Activated T-helper 17 cell treated with anti-CD3 and anti-CD28 coated beads, Interleukin-2, amount 50 U/mL, for 72 hours (primary cell): Measurements from ENCODE around the gene YIPF1. TPM values are rescaled to one million over a fixed set of nuclear protein-coding genes. Genes with fewer than 3 reads are reported as not detected.

Source experiments
- ATAC-seq: fragments of 150-1000 bp; cut with Tn5 transposase; replicated peaks from 2 replicates; pipeline ENCODE4 v1.10.0; 2021; ENCODE audit warnings: mild to moderate bottlenecking, moderate library complexity
- H3K27ac Mint-ChIP-seq: one replicate; pipeline ENCODE4 v1.8.0; 2022; ENCODE audit warnings: mixed read lengths
- H3K27me3 Mint-ChIP-seq: one replicate; pipeline ENCODE4 v1.8.0; 2022; ENCODE audit warnings: mixed read lengths
- H3K36me3 Mint-ChIP-seq: one replicate; pipeline ENCODE4 v1.8.0; 2022; ENCODE audit warnings: low read depth, mild to moderate bottlenecking, mixed read lengths
- H3K4me1 Mint-ChIP-seq: one replicate; pipeline ENCODE4 v1.8.0; 2022; ENCODE audit warnings: mixed read lengths
- H3K4me3 Mint-ChIP-seq: one replicate; pipeline ENCODE4 v1.8.0; 2022; ENCODE audit warnings: mild to moderate bottlenecking, mixed read lengths
- H3K9me3 Mint-ChIP-seq: one replicate; pipeline ENCODE4 v1.8.0; 2022; ENCODE audit warnings: mixed read lengths
- total RNA-seq, 2 donors: library from RNA; stranded (reverse); gene quantifications; one replicate each; pipeline ENCODE4 v1.2.3, GENCODE V29; 2022

YIPF1 gene
- total RNA-seq, 2 donors from 2014 or later = 13.7 to 14.8 TPM

DNA sequence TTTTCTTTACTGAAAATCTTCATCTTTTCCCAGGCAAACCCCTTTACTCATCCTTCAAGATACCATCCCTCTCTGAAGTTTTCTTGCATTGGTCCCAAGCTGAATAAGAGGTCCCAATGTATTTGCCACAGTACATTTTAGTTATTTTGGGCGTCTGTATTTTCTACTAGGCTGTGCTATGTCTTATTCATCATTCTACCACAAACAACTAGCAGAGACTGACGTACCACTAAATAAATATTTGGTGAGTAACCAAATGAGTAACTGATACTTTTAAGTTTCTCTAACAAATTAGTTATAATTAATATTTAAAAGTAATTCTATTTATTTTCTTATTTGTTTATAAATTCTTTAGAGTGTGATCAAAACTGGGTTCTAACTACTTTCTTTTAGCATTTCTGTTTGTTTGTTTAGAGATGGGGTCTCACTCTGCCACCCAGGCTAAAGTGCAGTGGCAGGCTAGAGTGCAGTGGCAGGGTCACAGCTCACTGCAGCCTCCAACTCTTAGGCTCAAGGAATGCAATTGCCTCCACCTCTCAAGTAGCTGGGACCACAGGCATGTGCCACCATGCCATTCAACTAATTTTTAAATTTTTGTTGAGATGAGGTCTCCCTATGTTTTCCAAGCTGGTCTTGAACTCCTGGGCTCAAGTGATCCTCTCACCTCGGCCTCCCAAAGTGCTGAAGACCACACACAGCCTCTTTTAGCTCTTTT, 84.6 kb downstream of the YIPF1 start:
- Mint-ChIP-seq H3K27me3 (no peaks in the 10 kb centered on the region), H3K27ac (no peak overlapping the region), H3K4me3 (no peak overlapping the region), H3K36me3 (peaks cover 100% of the 10 kb centered on the region), H3K9me3 (no peaks in the 10 kb centered on the region), H3K4me1 (no peaks in the 10 kb centered on the region)
- no peak for ATAC-seq

DNA sequence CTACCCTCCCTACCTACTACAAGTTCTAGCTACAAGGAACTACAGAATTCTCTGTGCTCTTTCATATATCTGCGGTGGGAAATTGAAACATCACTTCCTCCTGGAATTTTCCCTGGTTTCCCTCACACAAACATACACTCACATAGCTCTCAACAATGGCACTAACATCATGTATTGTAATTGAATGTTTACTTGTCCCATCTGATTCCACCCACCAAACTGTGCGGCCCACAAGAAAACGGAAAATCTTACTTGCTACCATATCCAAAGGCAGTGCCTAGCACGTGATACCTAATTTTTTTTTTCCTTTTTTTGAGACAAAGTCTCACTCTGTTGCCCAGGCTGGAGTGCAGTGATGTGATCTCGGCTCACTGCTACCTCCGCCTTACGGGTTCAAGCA, 85.4 kb downstream of the YIPF1 start:
- no peaks in the 10 kb centered on the region for H3K4me1 Mint-ChIP-seq
- H3K9me3 Mint-ChIP-seq = no peaks in the 10 kb centered on the region
- peaks cover 100% of the 10 kb centered on the region for H3K36me3 Mint-ChIP-seq
- H3K27me3 Mint-ChIP-seq = no peaks in the 10 kb centered on the region
- H3K4me3 Mint-ChIP-seq = no peak overlapping the region
- no peak overlapping the region for H3K27ac Mint-ChIP-seq
- ATAC-seq = no peak

Other genes starting within 250 kb of the YIPF1 start
- gene GLIS1, start 150.6 kb downstream of the YIPF1 start, total RNA-seq = not detected
- 10 to 100 TPM; 23.3 to 44.5 TPM for gene NDC1, start 51.5 kb downstream of the YIPF1 start, total RNA-seq
- gene DIO1, start 4.4 kb upstream of the YIPF1 start, total RNA-seq = not detected
- gene IFT25, start 55.9 kb upstream of the YIPF1 start, total RNA-seq = 10 to 100 TPM; 71.3 to 99.6 TPM
- 10 to 100 TPM; 25.2 to 28.5 TPM for gene LRRC42, start 56.6 kb upstream of the YIPF1 start, total RNA-seq
- gene LDLRAD1, start 128.4 kb upstream of the YIPF1 start, total RNA-seq = not detected
- gene TMEM59, start 163.4 kb upstream of the YIPF1 start, total RNA-seq = 100 to 1,000 TPM; 173 to 188 TPM
- gene TCEANC2, start 163.8 kb upstream of the YIPF1 start, total RNA-seq = 10 to 100 TPM; 14.7 to 15.2 TPM